ENCODE data around the gene HAT1. TPM values are rescaled to one million over a fixed set of nuclear protein-coding genes. Genes with fewer than 3 reads are reported as not detected.
"Not testable (repeated sequence)": the region's sequence is repeated elsewhere in the genome, so short reads cannot be mapped to it uniquely, and the experiment has no call there.

The HAT1 gene
- polyA plus RNA-seq, 5 donors = 54.4 to 80.4 (median 63.6) TPM

DNA sequence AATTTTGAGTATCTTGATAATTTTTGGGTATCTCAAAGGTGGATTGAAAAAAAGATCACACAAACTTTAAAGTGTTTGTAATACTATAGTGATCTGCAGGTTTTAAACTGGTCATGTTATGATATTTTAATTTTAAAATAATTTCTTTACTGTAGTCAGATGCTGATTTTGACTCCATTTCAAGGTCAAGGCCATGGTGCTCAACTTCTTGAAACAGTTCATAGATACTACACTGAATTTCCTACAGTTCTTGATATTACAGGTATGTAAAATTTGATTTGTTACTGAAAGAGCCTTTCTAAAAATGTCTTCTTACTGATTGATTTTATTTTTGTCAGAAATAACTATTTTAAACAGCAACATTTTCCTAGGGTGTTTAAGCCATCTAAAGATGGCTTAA, 44.4 kb downstream of the HAT1 start:
- DNase-seq = no peak

DNA sequence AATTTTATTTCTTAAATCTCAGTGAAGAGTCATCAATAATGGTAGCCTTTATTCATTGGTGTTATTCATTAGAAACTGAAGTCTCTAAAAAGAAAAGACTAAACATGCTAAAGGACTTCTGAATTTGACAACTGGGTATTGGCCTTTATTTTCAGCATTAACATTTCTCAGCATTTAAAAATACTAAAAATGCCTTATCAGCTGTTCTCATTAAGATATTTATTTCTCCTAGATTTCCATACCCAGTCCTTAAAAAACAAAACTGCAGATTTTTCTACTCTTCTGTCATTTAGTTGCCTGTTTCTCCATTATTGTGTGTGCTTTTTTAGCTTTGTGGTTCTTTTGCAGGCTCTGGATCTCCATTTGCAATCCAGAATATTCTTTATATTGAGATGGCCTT, 46.2 kb downstream of the HAT1 start:
- no peak for DNase-seq

DNA sequence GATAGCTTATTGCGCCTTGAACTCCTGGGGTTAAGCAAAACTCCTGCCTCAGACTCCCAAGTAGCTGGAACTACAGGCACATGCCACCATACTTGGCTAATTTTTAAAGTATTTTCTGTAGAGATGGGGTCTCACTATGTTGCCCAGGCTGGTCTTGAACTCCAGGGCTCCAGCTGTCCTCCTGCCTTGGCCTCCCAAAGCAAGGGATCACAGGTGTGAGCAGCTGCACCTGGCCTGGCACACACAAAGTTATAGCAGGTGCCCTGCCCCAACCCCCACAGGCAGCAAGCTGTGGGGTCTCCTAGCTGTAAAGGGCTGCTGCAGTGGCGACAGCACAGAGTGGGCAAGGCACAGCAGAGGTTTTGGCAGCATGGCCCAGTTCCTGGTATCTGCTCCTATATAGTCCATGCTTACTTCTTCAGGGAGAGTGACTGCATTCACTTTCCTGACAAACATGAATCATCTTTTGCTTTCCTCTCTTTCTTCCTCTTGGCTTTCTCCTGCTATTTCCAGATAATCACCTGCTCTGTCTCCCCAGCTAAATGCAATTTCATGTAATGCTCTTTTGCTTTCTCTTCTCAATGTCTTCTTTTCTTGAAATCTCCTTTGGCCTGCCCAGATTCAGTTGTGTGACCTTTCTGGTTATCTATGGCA, 50.2 kb downstream of the HAT1 start:
- DNase-seq = no peak

DNA sequence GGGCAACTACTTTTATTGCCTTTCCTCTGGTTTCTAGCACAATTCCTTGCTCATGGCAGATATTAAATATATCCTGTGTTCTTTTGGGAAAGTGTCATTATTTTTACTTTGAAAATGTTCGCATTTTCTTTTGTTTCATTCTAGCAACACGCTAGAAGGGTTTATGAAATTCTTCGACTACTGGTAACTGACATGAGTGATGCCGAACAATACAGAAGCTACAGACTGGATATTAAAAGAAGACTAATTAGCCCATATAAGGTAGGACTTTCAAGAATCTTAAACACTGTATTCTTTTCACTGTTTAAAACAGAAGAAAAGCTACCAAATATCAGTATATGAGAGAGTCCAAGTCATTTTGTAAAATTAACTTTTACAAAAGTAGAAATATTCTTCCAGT, 56.8 kb downstream of the HAT1 start:
- DNase-seq = no peak

DNA sequence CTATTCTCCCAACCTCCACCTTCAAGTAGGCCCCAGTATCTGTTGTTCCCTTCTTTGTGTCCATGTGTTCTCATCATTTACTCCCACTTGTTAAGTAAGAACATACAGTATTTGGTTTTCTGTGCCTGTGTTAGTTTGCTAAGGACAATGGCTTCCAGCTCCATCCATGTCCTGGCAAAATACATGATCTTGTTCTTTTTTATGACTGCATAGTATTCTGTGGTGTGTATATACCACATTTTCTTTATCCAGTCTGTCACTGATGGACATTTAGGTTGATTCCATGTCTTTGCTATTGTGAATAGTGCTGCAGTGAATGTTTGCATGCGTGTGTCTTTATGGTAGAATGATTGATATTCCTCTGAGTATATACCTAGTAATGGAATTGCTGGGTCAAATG, 61.7 kb downstream of the HAT1 start:
- DNase-seq = not testable (repeated sequence)

DNA sequence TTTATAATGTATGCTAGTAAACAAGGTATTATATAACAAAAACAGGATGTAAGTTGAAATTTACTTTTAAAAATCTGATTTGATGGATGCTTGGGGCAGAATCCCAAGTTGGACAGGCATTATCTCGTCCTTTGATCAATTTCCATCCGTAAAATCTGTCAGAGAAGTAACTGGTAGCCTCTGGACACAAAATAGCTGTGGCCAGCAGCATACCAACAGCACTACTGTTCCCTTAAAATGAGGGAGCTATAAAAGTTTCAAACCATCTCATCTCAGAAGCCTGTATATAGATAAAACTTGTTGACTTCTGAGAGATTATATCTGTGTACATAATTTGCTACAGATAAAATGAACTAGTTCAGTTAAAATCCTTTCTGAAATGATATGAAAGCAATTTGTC, 62.8 kb downstream of the HAT1 start:
- no peak for DNase-seq

DNA sequence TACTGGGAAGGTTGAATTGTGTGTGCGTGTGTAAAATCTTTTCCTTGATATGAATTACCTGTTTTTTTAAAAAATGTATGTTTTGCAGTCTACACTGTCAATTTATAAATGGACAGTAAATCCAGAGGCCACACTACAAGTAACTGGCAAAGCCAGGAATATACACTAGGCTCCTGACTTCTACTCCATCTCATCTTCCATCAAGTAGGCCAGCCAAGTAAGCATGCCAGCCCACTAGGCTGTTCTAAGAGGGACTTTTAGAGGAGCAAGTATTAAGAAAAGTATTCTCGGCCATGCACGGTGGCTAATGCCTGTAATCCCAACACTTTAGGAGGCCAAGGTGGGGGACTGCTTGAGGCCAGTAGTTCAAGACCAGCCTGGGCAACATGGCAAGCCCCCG, 64.5 kb downstream of the HAT1 start:
- no peak for DNase-seq

DNA sequence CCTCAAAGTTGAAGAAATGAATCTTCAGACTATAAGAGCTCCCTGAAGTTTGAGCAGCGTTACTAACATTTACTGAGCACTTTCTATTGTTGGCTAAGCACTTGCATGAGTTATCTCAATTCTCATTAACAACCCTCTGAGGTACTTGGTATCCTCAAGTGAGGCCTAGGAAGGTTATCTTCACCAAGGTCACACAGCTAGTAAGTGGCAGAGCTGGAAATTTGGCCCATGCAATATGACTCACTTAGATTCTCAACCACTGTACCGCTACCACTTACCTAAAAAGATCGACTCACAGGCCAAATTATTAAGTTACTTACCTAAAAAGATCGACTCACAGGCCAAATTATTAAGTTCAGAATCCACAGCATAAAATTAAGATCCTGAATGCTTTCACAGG, 68.8 kb downstream of the HAT1 start:
- no peak for DNase-seq

DNA sequence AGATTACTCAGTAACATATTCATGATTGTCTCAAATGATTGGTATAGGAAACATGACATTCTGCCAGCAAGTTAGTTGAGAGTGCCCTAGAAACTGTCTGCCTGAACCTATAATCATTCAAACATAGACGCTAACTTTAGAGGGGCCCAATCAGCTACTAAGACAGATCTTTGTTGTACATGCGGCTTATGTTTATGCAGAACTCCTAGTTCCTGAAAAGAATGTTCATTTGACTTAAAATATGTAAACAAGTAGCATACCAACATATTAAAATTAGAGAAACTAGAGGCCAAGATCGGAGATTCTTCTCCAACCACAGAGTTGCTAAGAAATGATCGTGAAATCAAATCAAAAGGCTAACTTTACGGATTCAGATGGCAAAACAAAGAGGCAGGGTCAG, 73.3 kb downstream of the HAT1 start:
- DNase-seq = no peak

DNA sequence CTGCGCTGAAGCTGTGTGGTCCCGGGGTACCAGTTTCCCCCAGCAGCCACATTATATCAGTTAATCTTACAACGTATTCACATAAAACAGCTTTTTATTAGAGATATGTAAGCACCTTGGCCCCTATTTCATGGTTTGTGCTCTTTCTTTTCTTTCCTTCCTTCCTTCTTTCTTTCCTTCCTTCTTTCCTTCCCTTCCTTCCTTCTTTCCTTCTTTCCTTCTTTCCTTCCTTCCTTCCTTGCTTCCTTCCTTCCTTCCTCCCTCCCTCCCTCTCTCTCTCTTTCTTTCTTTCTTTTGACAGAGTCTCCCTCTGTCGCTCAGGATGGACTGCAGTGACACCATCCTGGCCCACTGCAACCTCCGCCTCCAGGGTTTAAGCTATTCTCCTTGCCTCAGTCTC, 73.8 kb downstream of the HAT1 start:
- DNase-seq = no peak

DNA sequence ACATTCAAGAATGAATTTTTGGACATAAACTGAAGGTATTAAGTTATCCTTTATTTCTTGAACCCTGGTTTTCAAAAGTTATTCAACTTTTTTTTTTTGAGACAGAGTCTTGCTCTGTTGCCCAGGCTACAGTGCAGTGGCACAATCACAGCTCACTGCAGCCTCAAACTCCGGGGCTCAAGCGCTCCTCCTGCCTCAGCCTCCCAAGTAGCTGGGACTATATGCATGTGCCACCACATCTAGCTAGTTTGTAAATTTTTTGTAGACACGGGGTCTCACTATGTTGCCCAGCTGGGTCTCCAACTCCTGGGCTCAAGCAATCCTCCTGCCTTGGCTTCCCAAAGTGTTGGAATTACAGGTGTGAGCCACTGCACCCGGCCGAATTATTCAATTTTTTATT, 74.8 kb downstream of the HAT1 start:
- not testable (repeated sequence) for DNase-seq

DNA sequence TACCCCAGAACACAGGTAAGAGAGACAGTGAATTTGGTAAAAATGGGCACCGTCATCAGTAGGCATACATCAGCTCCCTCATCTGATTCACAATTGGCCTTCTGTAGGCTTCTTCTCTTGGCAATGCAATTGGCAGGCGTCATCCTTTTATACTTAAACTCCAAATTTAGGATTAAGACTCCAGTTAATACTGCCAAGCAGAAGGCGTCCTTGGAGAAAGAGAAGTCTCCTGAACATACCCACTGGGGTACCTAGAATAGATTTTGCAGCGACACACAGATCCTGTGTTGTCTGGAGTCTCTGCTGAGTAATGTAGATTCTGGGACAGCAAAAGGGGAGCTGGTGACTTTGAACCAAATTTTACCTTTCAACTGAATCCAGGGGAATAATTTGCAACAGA, 76.9 kb downstream of the HAT1 start:
- no peak for DNase-seq

DNA sequence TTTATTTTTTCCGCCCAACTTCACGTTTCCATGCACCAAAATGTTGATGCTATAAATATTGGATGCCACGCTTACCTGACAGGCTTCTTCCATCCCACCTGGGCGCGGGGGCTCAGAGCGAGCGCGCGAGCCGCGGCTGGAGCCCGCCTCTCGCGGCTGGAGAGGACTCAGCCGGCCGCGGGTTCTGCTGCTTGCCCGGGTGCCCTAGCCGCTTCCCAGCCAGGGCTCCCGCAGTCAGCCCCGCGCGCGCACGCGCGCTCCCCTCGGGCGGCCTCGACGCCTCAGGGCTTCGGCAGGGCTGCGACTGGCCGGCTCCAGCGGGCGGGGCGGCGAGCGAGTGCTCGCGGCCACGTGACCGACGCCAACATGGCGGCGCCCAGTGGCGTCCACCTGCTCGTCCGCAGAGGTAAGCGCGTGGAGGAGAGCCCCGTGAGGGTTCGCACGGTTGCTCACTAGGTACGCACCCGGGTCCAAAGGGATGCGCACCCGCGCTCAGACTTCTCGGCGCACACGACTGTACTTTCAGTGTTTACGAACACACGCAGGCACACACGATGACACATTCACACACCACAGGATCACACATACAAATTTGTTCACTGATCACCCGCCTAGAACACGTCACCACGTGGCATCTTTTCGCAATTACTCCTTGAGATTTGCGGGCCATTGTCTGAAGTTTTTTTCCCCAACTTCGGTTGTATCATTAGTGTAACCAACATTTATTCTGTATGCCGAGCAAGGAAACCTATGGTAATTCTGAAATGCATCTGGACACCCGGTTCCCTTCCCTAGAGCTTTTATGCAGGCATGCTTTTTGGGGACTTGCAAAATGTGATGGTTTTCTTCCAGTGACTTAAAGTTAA, 77.6 kb downstream of the HAT1 start, which contains the start of gene METAP1D:
TSS of gene METAP1D (plus strand) at position 350 of the 866 bp plus-strand sequence. CDS start at position 367, 17 bp downstream.
- DNase-seq = peak; percentile 89

DNA sequence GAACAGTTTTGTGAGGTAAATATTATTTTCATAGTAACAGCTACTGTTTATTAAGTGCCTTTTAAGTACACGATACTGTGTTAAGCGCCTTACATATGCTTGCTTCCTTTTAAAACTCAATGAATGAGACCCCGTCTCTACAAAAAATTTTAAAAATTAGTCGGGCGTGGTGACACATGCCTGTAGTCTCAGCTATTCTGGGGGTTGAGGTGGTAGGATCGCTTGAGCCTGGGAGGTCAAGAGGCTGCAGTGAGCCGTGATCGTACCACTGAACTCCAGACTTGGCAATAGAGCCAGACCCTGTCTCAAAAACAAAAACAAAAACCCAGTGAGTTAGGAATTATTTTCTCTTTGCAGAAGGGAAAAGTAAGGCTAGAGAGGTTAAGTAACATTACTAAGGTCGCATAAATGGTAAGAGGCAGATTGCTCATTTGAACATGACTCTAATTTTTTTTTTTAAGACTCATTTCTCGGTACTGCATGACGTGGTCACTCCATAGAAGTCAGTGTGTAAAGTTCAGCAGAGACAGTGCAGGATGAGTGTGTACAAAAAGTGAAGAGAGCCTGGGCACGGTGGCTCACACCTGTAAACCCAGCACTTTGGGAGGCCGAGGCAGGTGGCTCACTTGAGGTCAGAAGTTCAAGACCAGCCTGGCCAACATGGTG, 78.6 kb downstream of the HAT1 start:
- DNase-seq = no peak

DNA sequence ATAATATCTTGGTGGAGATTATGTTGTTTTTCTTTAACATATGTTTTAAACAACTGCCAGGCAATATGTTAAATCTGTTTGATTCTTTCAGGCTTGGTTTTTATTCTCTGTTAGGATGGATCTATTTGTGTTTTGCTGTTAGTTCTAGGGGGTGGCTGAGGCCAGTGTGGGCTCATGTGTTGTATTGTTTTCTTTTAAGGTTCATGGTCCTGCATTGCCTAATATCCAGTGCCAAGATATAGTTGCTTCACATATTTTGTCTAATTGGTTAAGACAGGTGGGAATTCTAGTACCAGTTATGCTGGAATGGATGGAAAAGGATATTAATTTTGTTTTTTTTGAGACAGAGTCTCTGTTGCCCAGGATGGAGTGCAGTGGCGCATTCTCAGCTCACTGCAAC, 85.1 kb downstream of the HAT1 start:
- no peak for DNase-seq

DNA sequence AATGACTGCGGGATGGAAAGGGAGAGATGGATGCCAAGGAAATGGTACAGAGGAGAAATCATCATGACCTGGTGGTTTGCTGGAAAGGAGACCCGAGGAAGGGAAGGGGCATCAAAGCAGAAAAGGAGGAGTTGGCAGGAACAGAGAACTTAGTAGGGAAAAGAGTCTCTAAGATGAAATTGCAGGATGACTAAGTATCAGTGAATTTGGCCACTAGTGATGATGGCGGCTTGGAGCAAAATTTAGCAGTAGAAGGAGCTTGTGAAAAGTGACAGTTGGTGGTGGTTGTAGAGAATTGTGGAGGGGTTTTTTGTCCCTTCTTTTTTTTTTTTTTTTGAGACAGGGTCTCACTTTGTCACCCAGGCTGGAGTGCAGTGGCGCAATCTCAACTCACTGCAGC, 87.6 kb downstream of the HAT1 start:
- no peak for DNase-seq

DNA sequence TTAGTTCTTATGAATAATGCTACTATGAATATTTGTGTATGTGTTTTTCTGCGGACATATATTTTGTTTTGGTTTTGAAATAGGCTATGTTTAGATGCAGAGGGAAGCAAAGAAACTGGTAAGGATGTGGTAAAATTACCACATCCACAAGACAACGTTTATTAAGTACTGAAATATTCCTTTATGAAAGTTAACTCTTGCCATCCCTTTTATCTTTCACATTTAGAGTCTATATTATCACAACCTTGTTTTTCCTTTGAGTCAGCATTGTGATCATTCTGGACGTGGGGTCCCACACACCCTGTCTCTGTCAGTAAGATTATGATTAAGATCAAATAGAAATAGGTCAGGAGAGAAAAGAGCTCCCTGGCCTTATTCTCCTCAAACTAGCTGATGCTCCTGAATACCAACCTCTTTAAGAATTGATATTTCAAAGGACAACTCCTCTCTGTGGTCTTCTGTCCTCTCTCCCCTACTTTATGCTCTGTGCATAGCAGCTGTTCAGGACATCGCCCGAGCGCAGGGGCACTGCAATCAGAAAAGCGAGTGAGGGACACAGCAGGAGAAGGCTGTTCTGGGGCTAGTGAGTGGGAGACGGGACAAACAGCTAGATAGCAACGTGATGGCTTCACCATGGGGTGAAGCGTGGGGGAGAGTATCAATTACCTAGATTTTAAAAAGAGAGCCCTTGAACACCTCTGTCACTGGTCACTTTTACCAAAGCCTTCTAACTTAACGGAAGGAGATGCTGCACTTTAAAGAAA, 89.7 kb downstream of the HAT1 start:
- DNase-seq = no peak

DNA sequence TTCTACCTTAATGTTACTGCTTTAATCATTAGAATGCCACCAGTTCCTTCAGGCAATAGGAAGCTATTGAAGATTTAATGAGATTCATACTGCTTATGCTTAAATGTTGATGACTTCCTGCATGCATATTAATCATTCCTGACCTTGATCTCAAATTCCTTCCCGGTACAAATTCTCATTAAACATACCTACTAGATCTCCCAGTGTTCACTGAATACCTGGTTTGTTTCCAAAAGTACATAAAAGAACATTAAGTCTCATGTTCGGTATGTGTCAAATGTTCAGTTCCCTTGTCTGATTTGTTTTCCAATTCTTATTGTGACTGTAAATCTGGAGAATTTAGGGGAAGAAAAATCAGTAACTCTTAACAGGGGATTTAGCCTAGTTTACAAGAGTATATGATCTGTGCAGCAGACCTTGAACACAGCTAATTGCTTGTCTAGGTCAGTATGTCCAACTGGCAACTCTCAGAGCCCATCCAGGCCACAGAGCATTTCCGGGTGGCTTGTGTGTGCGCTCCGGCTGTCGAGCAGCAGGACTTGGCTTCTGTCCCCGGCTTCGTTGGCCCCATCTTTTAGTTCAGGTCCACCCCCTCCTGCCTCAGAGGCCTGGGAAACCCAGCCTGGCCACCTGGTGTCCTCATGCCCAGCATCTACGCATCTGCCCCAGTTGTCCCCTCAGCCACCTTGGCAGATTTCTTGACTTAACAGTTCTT, 90.6 kb downstream of the HAT1 start:
- no peak for DNase-seq

DNA sequence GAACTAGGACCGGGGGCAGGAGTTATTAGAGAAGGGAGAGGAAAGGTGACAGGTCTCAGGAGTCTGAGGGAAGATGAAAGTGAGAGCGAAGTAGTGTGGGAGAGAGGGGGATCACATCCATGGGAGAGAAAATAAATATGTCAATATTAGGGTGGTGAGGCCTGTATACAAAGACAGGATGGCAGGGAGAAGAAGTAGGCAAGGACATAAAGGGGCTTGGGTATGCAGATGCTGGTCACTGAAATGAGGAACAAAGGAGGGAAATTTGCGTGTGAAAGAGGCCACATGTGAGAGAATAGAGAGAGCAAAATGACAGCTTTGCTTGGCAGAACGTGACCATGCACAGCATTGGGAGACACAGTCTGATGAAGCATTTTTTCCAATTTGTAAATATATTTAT, 91.1 kb downstream of the HAT1 start:
- DNase-seq = no peak

DNA sequence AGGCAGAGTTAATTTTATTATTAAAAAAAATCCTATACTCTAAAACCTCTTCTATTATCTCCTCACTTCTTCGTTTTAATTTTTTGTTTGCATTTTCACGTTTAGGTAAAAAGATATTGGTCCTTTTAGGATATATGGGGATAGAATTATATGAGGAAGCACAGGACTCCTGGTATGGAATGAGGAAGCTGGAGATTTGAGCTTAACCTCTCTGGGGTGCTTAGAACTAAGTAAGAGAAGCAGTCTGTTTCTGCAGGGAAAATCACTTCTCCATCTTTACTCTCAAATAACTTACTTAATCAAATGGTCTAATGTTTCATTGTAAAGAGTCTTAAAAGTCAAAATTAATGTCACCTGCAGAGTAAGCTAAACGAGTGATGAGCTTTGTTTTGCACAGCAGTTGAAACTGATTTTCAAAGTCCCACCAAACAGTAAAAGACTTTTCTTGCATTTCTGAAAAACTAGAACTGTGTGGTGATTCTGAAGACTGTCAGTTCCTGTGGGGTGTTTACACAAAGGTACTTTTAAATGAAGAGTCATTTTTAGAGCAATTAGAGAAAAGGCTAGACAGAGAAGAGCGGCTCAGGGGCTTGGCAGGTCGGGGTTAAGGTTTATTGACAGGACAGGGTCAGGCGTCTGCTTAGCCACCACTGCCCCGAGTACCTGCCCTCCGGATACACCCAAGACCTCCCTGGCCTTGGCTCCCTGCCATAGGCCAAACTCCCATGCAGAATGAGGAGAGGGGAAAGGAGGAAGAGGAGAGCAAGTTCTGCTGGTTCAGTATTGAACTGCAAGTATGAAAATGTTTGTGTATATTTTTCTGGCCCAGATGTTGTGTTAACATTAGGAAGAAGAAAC, 99.0 kb downstream of the HAT1 start:
- no peak for DNase-seq

Measured in right lung (tissue), 5 donors.